Mesenteric fat pad (tissue), 1 donor: Measurements from ENCODE around the gene PHACTR1. TPM values are rescaled to one million over a fixed set of nuclear protein-coding genes. Genes with fewer than 3 reads are reported as not detected.

ENCODE experiments used
- DNase-seq: peaks from one replicate; pipeline ENCODE4 v3.0.0-alpha.2; 2020; ENCODE audit warnings: low spot score
- total RNA-seq: library from RNA; stranded (reverse); fragmentation: NEBNext Ultra II Directional; extraction: Animal tissue kit (Norgen Biotek cat#: 25700); gene quantifications from one replicate; pipeline ENCODE4 v1.2.1, GENCODE V29; 2021
- donor health status: DM: yes; HTN: yes; CAD: no.

Gene PHACTR1
- total RNA-seq, 1 donor from 2014 or later, result 10.8 TPM

GRCh38 chr6:13282393-13283069 lies 566.0 kb downstream of the PHACTR1 start:
- peak; percentile 11 for DNase-seq

- peak; percentile 87 for DNase-seq
These were observed 566.8 kb downstream of the PHACTR1 start for GRCh38 chr6:13283331-13283730.

- peak; percentile 26 for DNase-seq
These were observed 568.1 kb downstream of the PHACTR1 start for GRCh38 chr6:13284646-13285045.

- DNase-seq, result peak; percentile 9
These were observed 569.1 kb downstream of the PHACTR1 start for GRCh38 chr6:13285705-13286104.

- peak; percentile 2 for DNase-seq
These were observed 569.6 kb downstream of the PHACTR1 start for GRCh38 chr6:13286181-13286580.

- peak; percentile 49 for DNase-seq
These were observed 570.5 kb downstream of the PHACTR1 start for GRCh38 chr6:13287104-13287503.

- DNase-seq, result peak; percentile 14
These were observed 571.9 kb downstream of the PHACTR1 start for GRCh38 chr6:13288481-13288880.

GRCh38 chr6:13288969-13289391 lies 572.4 kb downstream of the PHACTR1 start:
- DNase-seq, result peak; percentile 73

GRCh38 chr6:13289789-13290318 lies 573.3 kb downstream of the PHACTR1 start:
- peak; percentile 12 for DNase-seq

- no peak for DNase-seq
These were observed 573.8 kb downstream of the PHACTR1 start for GRCh38 chr6:13290335-13290734.

- no peak for DNase-seq
These were observed 576.2 kb downstream of the PHACTR1 start for GRCh38 chr6:13292774-13293173.

GRCh38 chr6:13294499-13295069 lies 578.0 kb downstream of the PHACTR1 start:
- no peak for DNase-seq

- DNase-seq, result no peak
These were observed 579.0 kb downstream of the PHACTR1 start for GRCh38 chr6:13295576-13295975.

GRCh38 chr6:13296536-13296997 lies 580.0 kb downstream of the PHACTR1 start:
- DNase-seq, result no peak

- no peak for DNase-seq
These were observed 580.8 kb downstream of the PHACTR1 start for GRCh38 chr6:13297391-13297790.

GRCh38 chr6:13298446-13298845 lies 581.9 kb downstream of the PHACTR1 start:
- no peak for DNase-seq

- DNase-seq, result no peak
These were observed 582.8 kb downstream of the PHACTR1 start for GRCh38 chr6:13299403-13299821.

- no peak for DNase-seq
These were observed 583.4 kb downstream of the PHACTR1 start for GRCh38 chr6:13299918-13300317.

- DNase-seq, result no peak
These were observed 584.4 kb downstream of the PHACTR1 start for GRCh38 chr6:13300643-13301590.

- DNase-seq, result no peak
These were observed 585.7 kb downstream of the PHACTR1 start for GRCh38 chr6:13302291-13302690.
